NCI-H2196 (cell line): Measurements from ENCODE around the gene SPATA2L.

Experiments
- DNase-seq: peaks from one replicate; lab custom pipeline; 2025; ENCODE audit not compliant: unreplicated experiment; lab: John Stamatoyannopoulos, UW

SPATA2L gene

DNA sequence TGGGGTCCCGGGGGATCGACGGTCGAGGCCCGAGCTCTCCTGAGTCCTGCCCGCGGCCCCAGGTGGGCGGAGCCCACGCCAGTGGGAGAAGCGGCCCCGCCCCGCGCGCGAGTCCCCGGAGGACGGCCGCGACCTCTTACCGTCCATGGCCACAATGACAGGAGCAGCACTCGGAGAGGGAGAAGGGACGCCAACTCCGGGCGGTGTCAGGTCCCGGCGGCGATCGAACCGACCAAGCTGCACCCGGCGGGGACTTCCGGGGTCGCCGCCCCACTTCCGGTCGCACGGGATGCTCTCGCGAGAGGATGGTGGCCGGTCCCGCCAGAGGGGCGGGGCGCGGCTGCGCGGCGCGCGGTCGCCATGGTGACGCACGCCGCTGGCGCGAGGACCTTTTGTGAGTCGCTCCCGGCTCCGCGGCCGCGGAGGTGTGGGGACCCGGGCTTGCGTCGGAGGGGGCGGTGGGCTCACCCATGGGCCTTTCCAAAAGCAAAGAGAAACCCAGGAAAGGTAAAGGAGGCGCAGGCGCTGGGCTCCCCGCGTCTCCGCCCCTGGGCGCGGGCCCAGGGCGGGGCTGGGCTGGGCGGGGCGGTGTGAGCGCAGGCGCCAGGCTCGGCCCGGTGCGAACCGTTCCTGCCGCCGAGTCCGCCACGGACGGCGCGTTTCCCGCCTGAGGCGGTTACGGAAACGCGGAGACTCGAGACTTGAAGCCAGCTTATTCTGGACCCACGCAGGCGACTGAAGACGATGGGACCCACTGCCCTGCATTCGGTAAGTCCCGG is 43.9 kb downstream of the SPATA2L start, which contains the start of the genes CHMP1A and SPATA33:
CHMP1A (minus strand) TSS at position 267 of the 779 bp plus-strand sequence; CDS start at position 147, 120 bp downstream.
SPATA33 (plus strand) TSS at position 395 of the 779 bp plus-strand sequence; CDS start at position 471, 76 bp downstream.
- DNase-seq = peak; percentile 76

DNA sequence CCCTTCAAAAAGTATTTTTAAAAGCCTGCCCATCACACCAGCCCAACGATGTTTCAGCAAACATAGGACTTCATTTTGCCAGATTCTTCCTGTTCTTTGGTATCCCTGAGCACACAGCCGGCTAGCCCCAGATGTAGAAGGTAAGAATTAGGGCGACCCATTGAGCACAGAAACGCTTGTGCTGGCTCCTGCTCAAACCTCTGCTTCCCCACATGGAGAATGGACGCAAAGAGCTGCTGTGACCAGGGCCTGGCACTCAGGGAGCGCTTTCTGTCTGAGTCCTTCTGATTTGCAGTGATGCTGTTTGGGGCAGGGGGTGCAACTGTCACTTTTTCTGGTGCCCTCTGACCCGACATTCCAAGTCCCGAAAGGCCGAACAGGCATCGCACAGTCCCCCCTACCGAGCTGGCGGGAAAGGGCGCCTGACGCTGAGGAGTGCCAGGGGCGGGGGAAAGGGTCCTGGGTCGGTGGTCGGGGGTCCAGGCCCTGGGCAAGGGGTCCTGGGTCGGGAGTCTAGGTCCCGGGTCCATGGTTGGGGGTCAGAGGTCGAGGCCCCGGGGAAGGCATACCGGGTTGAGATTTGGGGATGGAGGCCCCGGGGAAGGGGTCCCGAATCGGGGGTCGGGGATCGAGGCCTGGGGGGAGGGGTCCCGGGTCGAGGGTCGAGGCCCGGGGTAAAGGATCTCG is 44.9 kb downstream of the SPATA2L start:
- no peak for DNase-seq

DNA sequence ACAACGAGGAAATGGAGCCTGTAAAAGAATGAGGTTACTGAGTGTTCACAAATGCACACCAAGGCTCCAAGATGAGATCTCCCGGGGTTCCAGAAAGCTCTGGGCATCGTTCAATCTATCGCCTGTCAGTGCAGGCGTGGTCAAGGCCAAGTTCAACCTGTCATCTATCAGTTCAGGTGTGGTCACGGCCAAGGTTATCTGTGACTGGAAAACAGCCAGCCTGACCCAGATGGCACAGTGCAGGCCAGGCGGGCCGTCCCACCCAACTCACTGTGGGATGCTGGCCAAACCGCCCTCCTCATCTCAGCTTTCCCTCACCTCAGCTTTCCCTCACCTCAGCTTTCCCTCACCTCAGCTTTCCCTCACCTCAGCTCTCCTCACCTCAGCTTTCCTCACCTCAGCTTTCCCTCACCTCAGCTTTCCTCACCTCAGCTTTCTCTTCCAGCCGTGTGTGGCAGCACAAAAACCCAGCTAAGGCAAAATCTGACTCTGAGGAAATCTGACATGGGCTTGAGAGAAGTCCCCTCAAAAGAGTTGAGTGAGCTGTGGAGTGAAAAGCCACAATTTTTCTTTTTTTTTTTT is 46.4 kb downstream of the SPATA2L start:
- DNase-seq = no peak

DNA sequence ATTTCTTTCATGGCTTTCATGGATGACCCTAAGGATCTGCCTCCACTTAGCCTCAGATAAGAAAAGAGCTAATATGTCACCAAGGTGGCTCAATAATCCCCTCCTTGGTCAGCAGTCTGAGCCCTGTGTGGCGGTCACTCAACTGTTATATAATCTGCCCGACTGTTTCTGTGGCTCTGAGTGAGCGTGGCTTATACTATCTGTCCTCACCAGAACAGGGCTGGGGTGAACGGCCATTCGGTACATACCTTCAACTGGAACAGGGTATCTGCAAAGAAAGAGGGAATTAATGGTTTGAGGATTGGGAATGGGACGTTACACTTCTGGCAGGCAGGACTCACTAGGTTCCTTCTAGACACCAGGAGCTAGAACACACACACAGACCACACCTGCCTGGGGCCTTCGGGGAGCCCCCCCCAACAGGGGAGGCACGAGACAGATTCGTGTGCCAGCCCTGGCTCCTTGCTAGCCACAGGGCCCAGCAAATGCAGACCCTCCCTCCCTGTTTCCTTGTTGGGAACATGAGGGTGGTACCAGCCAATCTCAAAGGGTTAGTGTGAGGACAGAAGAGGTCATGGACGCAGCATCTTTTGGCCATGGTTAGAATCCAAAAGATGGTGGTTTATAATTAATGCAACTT is 47.7 kb downstream of the SPATA2L start:
- DNase-seq = no peak

DNA sequence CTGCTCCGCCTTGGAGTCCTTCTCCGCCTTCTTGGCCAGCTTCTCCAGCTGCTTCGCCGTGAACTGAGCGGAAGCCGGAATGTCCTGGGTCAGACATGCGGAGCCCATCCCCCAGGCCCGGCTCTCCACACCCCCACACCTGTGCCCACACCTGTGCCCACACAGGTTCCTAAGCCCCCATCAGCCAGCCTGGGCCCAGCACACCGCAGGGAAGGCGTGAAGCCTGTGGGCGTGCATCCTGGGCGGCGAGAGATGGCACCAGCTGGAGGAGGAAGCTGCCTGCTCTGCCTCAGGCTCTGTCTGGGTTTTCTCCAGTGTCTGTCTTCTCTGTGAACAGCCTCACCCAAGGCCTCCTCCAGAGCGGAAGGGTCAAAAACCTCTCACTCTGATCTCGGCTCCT is 49.9 kb downstream of the SPATA2L start:
- no peak for DNase-seq

DNA sequence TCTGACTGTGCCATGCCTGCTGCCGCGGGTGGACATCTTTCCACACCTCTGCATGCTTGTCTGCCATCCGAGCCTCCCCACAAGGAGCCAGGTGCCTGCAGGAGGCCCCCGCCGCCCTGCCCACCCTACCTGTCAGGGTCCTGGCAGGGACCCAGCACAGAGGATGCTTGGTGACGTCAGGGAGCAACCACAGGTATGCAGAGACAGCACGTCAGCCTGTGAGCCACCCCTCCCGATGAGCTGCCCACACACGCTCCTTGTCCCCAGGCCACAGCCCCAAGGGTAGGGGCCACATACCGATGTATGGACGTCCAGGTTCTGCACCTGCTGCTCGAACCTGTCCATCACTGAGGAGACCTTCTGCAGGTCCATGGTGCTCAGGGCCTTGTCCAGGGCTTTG is 54.6 kb downstream of the SPATA2L start:
- DNase-seq = no peak
